ENCODE measurements around the gene DNTTIP2. TPM values are rescaled to one million over a fixed set of nuclear protein-coding genes. Genes with fewer than 3 reads are reported as not detected.

DNTTIP2 gene
- 10 to 100 TPM; 24.3 to 54.0 (median 26.4) TPM for total RNA-seq

GRCh38 chr1:93878889-93879586 is at the start of gene DNTTIP2:
Gene DNTTIP2 (minus strand): TSS chr1:93879206. CDS start chr1:93879148, 58 bp downstream.
- TF ChIP-seq CTCF (IDR thresholded peaks at IDR 0.05; ENCODE audit: low read depth): no peak

GRCh38 chr1:93925206-93925605 is 46.2 kb upstream of the DNTTIP2 start:
- no peak for TF ChIP-seq CTCF (IDR thresholded peaks at IDR 0.05; ENCODE audit: low read depth)

- no peak for TF ChIP-seq CTCF (IDR thresholded peaks at IDR 0.05; ENCODE audit: low read depth)
Observed at GRCh38 chr1:93919780-93920179, 40.8 kb upstream of the DNTTIP2 start.

GRCh38 chr1:93917302-93917701 is 38.3 kb upstream of the DNTTIP2 start:
- TF ChIP-seq CTCF (IDR thresholded peaks at IDR 0.05; ENCODE audit: low read depth): no peak

GRCh38 chr1:93910305-93910704 is 31.3 kb upstream of the DNTTIP2 start:
- TF ChIP-seq CTCF (IDR thresholded peaks at IDR 0.05; ENCODE audit: low read depth): no peak

GRCh38 chr1:93909146-93910050 is 30.4 kb upstream of the DNTTIP2 start, which contains the start of gene GCLM:
Gene GCLM (minus strand): TSS chr1:93909430. CDS start chr1:93909163, 267 bp downstream.
- no peak for TF ChIP-seq CTCF (IDR thresholded peaks at IDR 0.05; ENCODE audit: low read depth)

Measured in subcutaneous adipose tissue (tissue), 4 donors.